A673 (cell line): ENCODE results near the gene GRAMD1C. TPM values are rescaled to one million over a fixed set of nuclear protein-coding genes. Genes with fewer than 3 reads are reported as not detected.

ENCODE experiments used
- BruUV-seq: library from RNA; stranded (reverse); fragments of 400-500 nt; replicated peaks from 2 replicates; lab custom pipeline; 2021; lab: Mats Ljungman, UMichigan
- CTCF ChIA-PET: fragments of 300-600 bp; sonication (Branson Sonifier 250); formaldehyde crosslinking; loops from one replicate; lab custom pipeline; 2022; ENCODE audit warnings: antibody characterized with exemption; lab: Charles Lee
- POLR2A ChIA-PET: fragments of 300-600 bp; sonication (Branson Sonifier 250); formaldehyde crosslinking; loops from one replicate; lab custom pipeline; 2022; ENCODE audit warnings: antibody characterized with exemption; ENCODE audit not compliant: low non-redundant PET; lab: Charles Lee
- DNase-seq: peaks from one replicate; pipeline ENCODE4 v3.0.0-alpha.2; 2015; ENCODE audit warnings: low spot score
- H3K27ac ChIP-seq: fragments of 200-600 bp; sonication (generic); 2 replicates; pipeline ENCODE4 v1.5.1; 2016; ENCODE audit warnings: mixed run types, low read depth, mild to moderate bottlenecking, mixed read lengths, antibody characterized with exemption, low read length; ENCODE audit not compliant: poor library complexity, severe bottlenecking
- H3K27me3 ChIP-seq: fragments of 200-600 bp; sonication (generic); replicated peaks from 2 replicates; pipeline ENCODE4 v1.6.1; 2017; ENCODE audit warnings: mixed run types, low read depth, mild to moderate bottlenecking, mixed read lengths, antibody characterized with exemption, low read length; ENCODE audit not compliant: insufficient read depth, poor library complexity
- H3K36me3 ChIP-seq: fragments of 200-600 bp; sonication (generic); 2 replicates; pipeline ENCODE4 v1.6.1; 2016; ENCODE audit warnings: mixed run types, mild to moderate bottlenecking, mixed read lengths, antibody characterized with exemption, low read length; ENCODE audit not compliant: insufficient read depth, poor library complexity, severe bottlenecking
- H3K4me1 ChIP-seq: fragments of 200-600 bp; sonication (generic); 2 replicates; pipeline ENCODE4 v1.6.1; 2017; ENCODE audit warnings: mixed run types, mild to moderate bottlenecking, mixed read lengths, antibody characterized with exemption, low read length; ENCODE audit not compliant: insufficient read depth, poor library complexity, severe bottlenecking
- H3K4me3 ChIP-seq: fragments of 200-600 bp; sonication (generic); 2 replicates; pipeline ENCODE4 v1.5.1; 2016; ENCODE audit warnings: low read depth, mixed run types, mild to moderate bottlenecking, mixed read lengths, low read length; ENCODE audit not compliant: poor library complexity, severe bottlenecking
- H3K9me3 ChIP-seq: fragments of 200-600 bp; sonication (generic); 2 replicates; pipeline ENCODE4 v1.6.1; 2016; ENCODE audit warnings: mixed run types, low read depth, mild to moderate bottlenecking, mixed read lengths, antibody characterized with exemption, low read length; ENCODE audit not compliant: poor library complexity, severe bottlenecking
- EZH2 ChIP-seq: fragments of 200-600 bp; sonication (generic); IDR thresholded peaks from 2 replicates; pipeline ENCODE4 v1.6.1; 2017; ENCODE audit warnings: borderline replicate concordance, low read depth, mild to moderate bottlenecking, mixed read lengths, antibody characterized with exemption, low read length; ENCODE audit not compliant: poor library complexity, severe bottlenecking
- intact Hi-C: fragments of 100-400 bp; cut with micrococcal nuclease; formaldehyde crosslinking; loops from one replicate; pipeline ENCODE4 v1.10.0; 2022; ENCODE audit not compliant: unreplicated experiment
- total RNA-seq: library from RNA; stranded (reverse); gene quantifications from 2 replicates; pipeline ENCODE4 v1.2.3, GENCODE V29; 2021
- TF ChIP-seq, protein P1 (sequence below): fragments of 300-800, 200-600 bp; sonication (generic); conservative IDR thresholded peaks from 2 replicates; pipeline ENCODE4 v1.5.1; 2017; ENCODE audit warnings: low read depth, mild to moderate bottlenecking, antibody characterized with exemption, low read length, moderate library complexity, mixed read lengths

GRAMD1C gene
- total RNA-seq, 1 experiment from 2014 or later = 3.1 TPM

DNA sequence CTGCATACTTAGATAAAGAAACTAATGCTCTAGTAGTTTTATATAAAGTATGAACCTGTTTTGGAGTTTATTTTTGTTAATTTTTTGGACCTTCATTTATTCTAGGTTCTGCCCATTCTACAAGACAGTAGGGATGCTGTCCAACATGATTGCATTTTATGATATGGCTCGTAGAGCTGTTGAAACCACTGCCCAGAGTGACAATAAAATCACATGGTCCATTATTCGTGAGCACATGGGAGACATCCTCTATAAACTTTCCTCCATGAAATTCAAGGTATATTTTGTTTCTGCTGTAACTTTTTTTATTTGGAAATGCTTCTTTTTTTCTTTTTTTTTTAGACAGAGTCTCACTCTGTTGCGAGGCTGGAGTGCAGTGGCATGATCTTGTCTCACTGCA, 33.3 kb upstream of the GRAMD1C start:
- Histone ChIP-seq H3K4me1 (no peaks in the 10 kb centered on the region), H3K27ac (no peak overlapping the region), H3K27me3 (no peaks in the 10 kb centered on the region), H3K4me3 (no peak overlapping the region), H3K36me3 (peaks cover 29% of the 10 kb centered on the region), H3K9me3 (no peaks in the 10 kb centered on the region)
- ChIA-PET POLR2A (interaction anchor here (0.6 kb wide), 1 partner anchor 15 kb away, joined by 5 read pairs; no protein-coding TSS in a partner anchor), CTCF (interaction anchor here (0.6 kb wide), 1 partner anchor 33 kb away, joined by 4 read pairs; the partner anchor contains the start of gene GRAMD1C)
- intact Hi-C loops = no loop called here
- no TSS peak for BruUV-seq
- DNase-seq = no peak
- no peak for TF ChIP-seq EZH2
- TF ChIP-seq, protein P1, sequence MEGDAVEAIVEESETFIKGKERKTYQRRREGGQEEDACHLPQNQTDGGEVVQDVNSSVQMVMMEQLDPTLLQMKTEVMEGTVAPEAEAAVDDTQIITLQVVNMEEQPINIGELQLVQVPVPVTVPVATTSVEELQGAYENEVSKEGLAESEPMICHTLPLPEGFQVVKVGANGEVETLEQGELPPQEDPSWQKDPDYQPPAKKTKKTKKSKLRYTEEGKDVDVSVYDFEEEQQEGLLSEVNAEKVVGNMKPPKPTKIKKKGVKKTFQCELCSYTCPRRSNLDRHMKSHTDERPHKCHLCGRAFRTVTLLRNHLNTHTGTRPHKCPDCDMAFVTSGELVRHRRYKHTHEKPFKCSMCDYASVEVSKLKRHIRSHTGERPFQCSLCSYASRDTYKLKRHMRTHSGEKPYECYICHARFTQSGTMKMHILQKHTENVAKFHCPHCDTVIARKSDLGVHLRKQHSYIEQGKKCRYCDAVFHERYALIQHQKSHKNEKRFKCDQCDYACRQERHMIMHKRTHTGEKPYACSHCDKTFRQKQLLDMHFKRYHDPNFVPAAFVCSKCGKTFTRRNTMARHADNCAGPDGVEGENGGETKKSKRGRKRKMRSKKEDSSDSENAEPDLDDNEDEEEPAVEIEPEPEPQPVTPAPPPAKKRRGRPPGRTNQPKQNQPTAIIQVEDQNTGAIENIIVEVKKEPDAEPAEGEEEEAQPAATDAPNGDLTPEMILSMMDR = no peak

DNA sequence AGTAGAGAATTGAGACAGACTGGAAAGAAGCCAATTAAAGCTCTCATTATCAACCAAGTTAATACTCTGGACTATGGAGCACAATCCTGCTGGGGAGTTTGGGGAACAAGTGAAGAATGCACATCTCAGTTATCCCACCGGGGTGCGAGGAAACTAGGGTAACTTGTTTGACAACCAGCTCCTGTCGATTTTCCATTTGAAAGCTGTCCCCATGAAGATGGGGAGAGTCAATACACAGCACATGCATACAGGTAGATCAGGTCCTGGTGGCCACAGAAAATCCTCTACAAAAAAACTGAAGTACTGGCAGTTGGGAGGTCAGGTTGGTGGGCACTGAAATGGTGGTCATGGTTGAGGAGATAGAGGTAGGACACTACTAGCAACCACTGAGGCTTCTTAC, 25.7 kb upstream of the GRAMD1C start:
- ChIA-PET POLR2A (no interaction called here), CTCF (no interaction called here)
- Histone ChIP-seq H3K9me3 (no peaks in the 10 kb centered on the region), H3K27ac (no peak overlapping the region), H3K4me3 (no peak overlapping the region), H3K36me3 (no peaks in the 10 kb centered on the region), H3K27me3 (no peaks in the 10 kb centered on the region), H3K4me1 (no peaks in the 10 kb centered on the region)
- no peak for DNase-seq
- TF ChIP-seq, protein P1 = no peak
- TF ChIP-seq EZH2 = no peak
- BruUV-seq = no TSS peak
- intact Hi-C loops = no loop called here

DNA sequence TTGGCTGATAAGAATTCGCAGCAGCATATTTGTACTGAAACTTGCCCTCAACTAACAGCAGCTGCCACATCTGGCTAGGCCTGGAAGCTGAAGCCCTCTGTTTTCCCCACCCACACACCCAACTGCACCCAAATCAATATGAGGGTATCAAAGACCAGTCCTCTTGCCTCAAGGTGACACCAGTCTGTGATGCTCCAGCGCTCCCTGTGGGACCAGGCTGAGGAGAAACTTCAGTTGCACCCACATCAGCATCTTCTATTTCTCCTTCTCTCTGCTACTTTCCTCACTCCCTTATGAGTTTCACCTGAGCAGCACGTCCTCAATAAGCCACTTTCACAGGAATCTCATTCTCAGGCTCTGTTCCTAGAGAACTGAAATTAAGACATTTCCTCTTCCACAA, 18.7 kb upstream of the GRAMD1C start:
- Histone ChIP-seq H3K27ac (no peak overlapping the region), H3K27me3 (no peaks in the 10 kb centered on the region), H3K9me3 (no peaks in the 10 kb centered on the region), H3K4me3 (no peak overlapping the region), H3K4me1 (no peaks in the 10 kb centered on the region), H3K36me3 (no peaks in the 10 kb centered on the region)
- TF ChIP-seq EZH2 = no peak
- TF ChIP-seq, protein P1 = no peak
- DNase-seq = no peak
- ChIA-PET POLR2A (no interaction called here), CTCF (interaction anchor here (0.6 kb wide), 1 partner anchor 36 kb away, joined by 6 read pairs; no protein-coding TSS in a partner anchor)
- no TSS peak for BruUV-seq
- intact Hi-C loops = no loop called here
